NCI-H1092 treated with DMSO at 0.1 percent for 48 hours (cell line): ENCODE measurements around the gene ZNF865.

Source experiments
- DNase-seq: peaks from one replicate; lab custom pipeline; 2025; lab: John Stamatoyannopoulos, UW

Gene ZNF865

GRCh38 chr19:55644842-55645511 lies 39.5 kb downstream of the ZNF865 start:
- DNase-seq, result no peak

GRCh38 chr19:55645512-55645881 lies 40.0 kb downstream of the ZNF865 start:
- DNase-seq, result no peak

DNA sequence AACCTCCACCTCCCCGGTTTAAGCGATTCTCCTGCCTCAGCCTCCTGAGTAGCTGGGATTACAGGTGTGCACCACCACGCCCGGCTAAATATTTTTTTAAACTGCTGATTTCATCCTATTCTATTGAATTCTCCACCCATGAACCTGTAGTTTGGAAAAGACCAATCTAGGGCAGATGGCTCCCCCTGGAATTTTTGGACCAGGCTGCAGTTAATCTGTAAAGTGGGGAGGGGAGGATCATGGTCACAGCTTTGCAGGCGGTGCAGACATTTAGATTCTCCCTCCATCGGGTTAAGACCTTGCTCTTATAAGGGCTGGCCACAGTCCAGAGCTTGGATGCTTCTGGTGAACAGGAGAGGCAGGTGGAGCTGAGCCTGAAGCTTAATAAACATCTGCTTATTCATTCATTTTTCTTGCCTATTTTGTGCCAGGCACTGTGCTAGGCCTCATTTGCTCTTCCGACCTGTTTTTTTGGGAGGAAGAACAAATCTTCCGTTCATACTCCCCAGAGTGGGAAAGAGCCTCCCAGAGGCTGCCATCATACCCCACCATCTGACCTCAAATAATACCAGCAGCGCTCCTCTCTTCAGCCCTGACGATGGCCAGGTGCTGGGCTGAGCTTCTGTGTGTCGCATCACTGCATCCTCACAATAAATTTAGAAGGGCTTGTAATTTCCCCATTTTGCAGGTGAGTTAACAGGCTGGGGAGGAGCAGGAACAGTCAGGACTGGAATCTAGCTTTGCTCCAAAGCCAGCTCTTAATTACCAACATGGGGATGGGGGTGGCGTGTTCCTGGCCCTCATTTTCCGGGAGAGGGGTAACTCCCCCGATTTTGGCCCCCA lies 41.7 kb downstream of the ZNF865 start:
- DNase-seq, result no peak

- DNase-seq, result peak; percentile 60
Observed at GRCh38 chr19:55647732-55648584, 42.5 kb downstream of the ZNF865 start, which contains the start of gene CCDC106. Gene CCDC106 (plus strand): TSS chr19:55648212. CDS start chr19:55649047, 835 bp downstream.

- no peak for DNase-seq
Observed at GRCh38 chr19:55648585-55649267, 43.3 kb downstream of the ZNF865 start.

GRCh38 chr19:55649268-55650125 lies 44.0 kb downstream of the ZNF865 start:
- DNase-seq, result no peak

- DNase-seq, result no peak
Observed at GRCh38 chr19:55650126-55650557, 44.7 kb downstream of the ZNF865 start.

DNA sequence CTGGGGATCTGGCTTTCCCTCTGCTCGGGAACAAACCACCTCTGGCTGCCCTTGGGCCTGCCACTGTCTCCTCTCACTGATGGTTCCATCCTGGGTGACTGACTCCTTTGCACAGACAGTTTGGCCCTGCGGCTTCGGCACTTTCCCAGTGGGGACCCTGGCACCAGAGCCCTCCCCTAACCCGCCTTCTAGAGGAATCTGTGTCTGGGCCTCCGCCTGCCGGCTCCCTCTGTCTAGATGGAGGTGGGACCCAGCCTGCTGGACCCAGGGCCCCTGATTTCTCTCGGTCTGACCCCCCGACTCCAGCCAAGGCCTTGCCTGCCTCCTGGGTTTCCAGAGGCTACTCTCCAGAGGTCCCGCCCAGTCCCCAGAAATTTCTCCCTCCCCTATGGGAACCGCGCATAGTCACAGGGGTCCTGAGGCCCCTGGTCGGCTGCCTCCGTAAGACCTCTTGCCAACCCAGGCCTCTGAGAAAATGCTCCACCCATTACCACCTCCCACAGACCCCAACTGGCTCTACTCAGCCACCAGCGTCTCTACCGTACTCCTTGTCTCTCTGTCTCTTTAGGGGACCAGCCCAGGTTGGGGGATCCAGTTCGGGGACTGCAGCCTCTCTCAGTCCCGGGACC lies 45.3 kb downstream of the ZNF865 start:
- DNase-seq, result no peak

DNA sequence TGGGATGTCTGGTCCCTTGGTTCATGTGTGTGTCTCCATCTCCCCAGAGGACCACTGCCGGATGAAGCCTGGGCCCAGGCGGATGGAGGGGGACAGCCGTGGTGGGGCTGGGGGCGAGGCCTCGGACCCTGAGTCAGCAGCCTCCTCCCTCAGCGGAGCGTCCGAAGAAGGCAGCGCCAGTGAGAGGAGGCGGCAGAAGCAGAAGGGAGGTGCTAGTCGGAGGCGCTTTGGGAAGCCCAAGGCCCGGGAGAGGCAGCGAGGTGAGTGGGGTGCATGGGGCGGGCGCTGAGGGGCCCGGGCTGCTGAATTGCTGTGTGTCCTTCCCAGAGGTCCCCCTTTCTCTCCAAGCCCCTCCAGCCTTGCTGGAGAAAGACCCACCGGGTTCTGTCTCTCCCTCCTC lies 45.8 kb downstream of the ZNF865 start:
- no peak for DNase-seq

- DNase-seq, result no peak
Observed at GRCh38 chr19:55652311-55653128, 47.1 kb downstream of the ZNF865 start.

DNA sequence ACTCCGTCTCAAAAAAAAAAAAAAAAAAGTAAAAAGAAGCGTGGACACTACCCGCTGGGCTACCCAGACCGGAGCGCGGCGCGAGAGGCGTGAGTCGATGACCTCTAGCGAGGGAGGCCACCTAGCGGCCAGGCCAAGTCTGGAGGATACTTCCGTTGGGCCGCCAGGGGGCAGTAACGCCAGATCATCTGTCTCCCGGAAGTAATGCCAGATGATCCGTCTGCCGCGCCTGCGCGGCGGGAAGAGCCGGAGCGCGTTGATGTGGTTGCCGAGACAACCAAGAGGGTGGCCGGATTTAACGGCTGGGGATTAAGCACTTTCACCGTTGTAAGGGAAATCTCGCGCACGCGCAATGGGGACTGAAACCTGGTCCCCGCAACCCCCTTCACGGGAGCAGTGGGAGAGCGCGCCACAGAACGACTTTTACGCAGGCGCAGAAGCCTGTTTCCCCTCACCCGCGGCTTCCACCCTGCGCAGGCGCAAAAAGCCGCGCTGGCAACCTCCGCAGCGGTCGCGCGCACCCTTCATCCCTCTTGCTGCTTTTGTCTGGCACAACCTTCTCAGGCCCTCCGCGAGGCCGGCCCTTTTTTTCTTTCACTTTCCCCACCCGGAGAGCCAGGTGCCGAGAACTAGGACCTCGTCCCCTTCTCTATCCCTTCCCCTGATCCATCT lies 48.3 kb downstream of the ZNF865 start:
- peak; percentile 96 for DNase-seq

DNA sequence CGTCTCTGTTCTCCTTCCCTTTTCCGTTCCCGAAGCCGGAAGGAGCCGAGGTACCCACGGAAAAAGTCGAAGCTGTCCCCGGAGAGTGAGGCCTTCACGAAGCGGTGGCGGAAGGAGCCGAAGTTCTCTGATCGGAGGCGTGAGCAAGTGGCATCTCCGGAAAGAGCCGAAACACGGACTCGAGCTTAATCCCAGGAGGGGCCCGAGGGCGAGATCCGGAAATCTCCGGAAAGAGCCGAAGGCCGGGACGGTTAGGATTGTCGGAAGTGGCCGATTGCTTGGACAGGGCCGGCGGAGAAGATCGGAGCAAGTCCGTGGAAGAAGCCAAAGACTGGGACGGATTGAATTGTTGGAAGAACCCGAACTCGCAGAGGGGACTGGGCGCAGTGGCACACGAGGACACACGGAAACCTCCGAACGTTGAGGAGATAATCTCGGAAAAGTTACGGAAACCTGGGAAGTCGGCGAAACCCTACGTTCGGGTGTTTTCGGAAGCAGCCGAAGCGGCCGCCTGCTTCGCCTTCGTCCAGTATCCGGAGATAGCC lies 48.9 kb downstream of the ZNF865 start:
- DNase-seq, result peak; percentile 97

DNA sequence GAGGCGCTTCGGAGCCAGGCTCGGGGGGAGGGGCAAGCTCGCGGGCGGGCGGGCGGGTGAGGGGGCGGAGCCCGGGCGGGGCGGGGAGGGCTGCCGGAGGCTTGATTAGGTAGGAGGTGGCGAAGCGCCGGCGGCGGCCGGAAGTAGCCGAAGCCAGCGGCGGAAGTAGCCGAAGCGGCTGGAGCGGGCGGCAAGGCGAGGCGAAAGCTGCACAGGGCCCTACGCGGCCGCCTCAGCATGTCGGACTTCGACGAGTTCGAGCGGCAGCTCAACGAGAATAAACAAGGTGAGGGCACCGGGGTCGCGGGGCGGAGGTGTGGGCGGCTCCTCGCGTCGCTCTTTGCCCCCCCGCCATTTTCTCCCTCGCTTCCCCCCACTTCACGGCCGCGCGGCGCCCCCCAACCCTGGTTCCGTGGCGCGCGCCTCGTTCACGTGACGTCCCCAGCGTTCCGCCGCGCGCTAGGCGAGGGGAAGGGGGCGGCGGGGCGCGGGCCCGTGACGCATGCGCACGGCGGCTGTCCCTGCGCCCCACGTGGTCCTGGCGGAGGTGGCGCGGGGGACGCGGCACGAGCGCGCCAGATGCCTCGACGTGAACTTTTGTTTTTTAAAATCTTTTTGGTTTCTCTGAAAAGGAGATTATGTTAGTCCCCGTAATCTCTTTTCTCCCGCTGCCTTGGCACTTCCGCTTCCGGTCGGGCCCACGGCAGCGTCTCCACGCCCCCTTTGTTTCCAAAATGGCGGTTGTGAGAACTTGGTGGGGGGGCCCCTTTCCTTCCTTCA lies 49.6 kb downstream of the ZNF865 start, which contains the start of gene U2AF2:
Gene U2AF2 (plus strand): TSS at position 168 of the 780 bp plus-strand sequence. CDS start 70 bp downstream, at position 238.
- peak; percentile 95 for DNase-seq

GRCh38 chr19:55655648-55656040 lies 50.2 kb downstream of the ZNF865 start:
- DNase-seq, result no peak

DNA sequence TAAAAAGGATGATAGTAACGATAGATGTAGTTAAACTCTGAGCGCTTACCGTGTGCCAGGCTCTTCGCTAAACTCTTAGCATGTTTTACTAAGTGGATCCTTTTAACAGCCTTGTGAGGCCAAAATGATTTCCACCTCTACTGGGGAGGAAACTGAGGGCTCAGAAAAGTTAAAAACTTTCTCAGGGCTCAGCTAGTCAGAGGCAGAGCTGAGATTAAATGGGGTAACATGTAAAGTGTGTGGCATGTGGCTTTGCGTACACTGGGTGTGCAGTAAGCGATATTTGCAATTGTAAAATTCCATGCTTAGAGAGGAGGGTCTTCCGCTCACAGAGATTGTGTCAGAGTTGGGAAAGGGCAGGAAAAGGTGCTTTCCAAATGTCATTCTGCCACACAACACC lies 51.1 kb downstream of the ZNF865 start:
- no peak for DNase-seq

DNA sequence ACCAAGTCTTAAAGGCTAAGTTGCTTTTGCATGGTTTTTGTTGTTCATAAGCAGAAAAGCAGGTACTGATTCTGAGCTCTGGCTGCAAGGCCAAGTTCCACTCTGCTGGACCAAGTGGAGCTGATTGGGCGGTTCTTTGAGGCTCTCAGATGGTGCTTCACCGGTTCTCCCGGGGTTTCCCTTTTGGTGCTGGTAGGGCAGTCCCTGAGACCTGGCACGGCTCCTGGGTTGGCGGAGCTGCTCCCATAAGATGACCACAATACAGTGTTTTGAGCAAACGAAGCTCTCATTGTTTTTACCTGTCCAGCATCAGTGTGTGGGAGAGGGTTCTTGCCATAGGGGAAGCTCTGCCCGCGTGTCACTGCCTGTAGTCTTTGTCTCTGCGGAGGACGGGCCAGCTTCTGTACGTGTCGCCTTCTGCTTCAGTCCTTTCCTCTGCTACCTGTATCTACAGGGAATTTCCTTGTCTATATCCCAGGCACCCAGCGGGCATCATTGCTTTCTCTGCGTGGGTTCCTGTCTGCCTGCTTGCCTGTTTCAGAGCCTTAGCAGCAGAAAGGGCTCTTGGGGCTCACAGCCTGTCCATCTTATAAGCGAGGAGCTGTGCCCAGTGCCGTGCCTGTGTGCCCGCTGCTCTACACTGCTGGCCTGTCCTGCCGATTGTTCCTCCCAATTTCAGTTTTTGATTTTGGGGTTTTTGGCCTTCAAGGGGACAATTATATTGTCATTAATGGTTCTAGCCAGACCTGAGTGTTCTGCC lies 51.7 kb downstream of the ZNF865 start:
- DNase-seq, result no peak
